ENCODE measurements around the gene PAX7. TPM values are rescaled to one million over a fixed set of nuclear protein-coding genes. Genes with fewer than 3 reads are reported as not detected.

PAX7 gene
- total RNA-seq, 1 experiment from 2014 or later: 0.24 TPM

DNA sequence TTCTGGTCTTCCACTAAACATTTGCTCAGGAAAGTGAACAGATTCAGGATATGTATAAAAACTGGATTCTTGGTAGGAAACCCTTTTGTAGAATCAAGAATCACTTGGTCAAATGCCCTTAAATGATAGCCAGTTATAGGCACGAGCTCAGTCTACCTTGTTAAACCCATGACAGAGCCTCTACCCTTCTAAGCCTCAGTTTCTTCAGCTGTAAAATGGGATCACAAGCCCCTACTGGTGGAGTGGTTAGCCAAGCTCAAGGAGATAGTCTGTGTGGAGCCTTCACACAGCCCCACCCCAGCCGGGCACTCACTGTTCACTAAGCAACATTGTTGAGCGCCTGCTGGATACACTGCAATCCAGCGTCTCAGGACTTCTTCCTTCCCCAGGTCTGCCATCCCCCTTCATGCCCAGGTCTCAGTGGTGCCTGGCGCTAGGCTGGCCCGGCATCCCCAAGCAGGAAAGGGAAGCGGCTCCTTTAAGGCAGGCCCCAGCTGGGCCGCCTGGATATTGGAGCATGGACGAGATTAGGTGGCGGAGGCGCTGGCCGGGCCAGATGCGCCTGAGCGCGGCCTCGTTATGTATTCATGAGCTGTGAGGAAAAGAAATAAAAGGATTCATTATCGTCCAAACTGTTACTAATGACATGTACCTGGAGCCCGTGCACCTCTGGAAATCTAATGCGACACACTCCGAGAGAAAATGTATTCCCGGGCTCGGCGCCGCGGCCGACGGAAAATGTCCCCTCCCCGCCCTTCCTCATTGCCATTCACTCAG is 153.2 kb downstream of the PAX7 start:
- peaks cover 15% of the 10 kb centered on the region for H3K27me3 Mint-ChIP-seq (ENCODE audit: low read depth)
- TF ChIP-seq, protein P1, sequence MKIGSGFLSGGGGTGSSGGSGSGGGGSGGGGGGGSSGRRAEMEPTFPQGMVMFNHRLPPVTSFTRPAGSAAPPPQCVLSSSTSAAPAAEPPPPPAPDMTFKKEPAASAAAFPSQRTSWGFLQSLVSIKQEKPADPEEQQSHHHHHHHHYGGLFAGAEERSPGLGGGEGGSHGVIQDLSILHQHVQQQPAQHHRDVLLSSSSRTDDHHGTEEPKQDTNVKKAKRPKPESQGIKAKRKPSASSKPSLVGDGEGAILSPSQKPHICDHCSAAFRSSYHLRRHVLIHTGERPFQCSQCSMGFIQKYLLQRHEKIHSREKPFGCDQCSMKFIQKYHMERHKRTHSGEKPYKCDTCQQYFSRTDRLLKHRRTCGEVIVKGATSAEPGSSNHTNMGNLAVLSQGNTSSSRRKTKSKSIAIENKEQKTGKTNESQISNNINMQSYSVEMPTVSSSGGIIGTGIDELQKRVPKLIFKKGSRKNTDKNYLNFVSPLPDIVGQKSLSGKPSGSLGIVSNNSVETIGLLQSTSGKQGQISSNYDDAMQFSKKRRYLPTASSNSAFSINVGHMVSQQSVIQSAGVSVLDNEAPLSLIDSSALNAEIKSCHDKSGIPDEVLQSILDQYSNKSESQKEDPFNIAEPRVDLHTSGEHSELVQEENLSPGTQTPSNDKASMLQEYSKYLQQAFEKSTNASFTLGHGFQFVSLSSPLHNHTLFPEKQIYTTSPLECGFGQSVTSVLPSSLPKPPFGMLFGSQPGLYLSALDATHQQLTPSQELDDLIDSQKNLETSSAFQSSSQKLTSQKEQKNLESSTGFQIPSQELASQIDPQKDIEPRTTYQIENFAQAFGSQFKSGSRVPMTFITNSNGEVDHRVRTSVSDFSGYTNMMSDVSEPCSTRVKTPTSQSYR (CRISPR knock-in tag; IDR thresholded peaks at IDR 0.05): no peak
- TF ChIP-seq ELF4 (CRISPR knock-in tag; IDR thresholded peaks at IDR 0.05; ENCODE audit: low read depth) (no peak), ZNF317 (CRISPR knock-in tag; IDR thresholded peaks at IDR 0.05; ENCODE audit: borderline replicate concordance, low read depth) (no peak), GTF2I (CRISPR knock-in tag; conservative IDR thresholded peaks at IDR 0.05) (0 out of 2 replicates have a peak, but pooled peaks have one; percentile 50)
- no peaks in the 10 kb centered on the region; the same call in 1 of the 2 replicates for H3K9me3 Mint-ChIP-seq
- ChIA-PET POLR2A (interaction anchor here (0.9 kb wide), 1 partner anchor 167 kb away, joined by 3 read pairs; no protein-coding TSS in a partner anchor), CTCF (interaction anchor here (0.7 to 3.3 kb wide), 8 partner anchors 11 to 462 kb away, joined by 3 to 30 read pairs (median 5); no protein-coding TSS in a partner anchor)
- H3K27ac Mint-ChIP-seq: no peak overlapping the region
- H3K4me1 Mint-ChIP-seq: peaks cover 35% of the 10 kb centered on the region
- DNase-seq (ENCODE audit: low spot score) (no peak), ATAC-seq (peak; percentile 69)
- H3K4me3 Mint-ChIP-seq: peak overlapping the region; percentile 76
- H3K36me3 Mint-ChIP-seq: no peaks in the 10 kb centered on the region

DNA sequence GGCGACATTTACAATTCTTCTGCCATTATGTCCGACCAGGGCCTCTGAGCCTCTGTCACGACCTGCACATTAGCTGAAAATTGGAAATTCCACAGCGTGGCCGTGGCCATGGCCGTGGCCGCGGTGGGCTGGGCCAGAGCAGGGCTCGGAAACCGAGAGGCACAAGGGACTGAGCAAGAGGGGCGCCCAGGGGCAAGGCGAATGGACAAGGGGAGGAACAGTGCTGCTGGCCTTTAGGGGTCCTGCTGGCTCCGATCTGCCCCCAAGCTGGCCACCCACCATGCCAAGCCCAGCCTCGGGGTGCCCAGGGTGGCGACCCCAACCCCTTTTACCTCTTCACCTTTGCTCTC is 153.8 kb downstream of the PAX7 start:
- POLR2A ChIA-PET: interaction anchor here (0.6 to 0.9 kb wide), 2 partner anchors 10 to 167 kb away, joined by 3 read pairs; no protein-coding TSS in a partner anchor

DNA sequence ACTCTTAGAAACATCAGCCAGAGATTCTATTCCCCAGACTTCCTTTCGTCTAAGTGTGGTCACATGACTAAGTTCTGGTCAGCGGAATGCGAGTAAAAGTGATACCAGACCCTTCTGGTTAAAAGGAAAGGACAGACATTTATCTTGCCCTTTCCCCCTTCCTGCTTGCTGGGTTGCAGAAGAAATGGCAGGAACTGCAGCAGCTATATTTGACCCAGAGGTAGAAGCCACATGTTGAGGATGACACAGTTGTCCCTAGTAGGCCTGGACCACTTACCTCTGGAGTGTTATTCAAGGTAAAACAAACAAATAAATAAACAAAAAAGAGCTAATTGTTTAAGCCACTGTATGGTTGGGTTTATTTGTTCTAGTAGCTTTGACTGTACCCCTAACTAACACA is 155.5 kb downstream of the PAX7 start:
- no peak for ATAC-seq
- CTCF ChIA-PET: interaction anchor here (3.3 kb wide), 1 partner anchor 9 kb away, joined by 30 read pairs; no protein-coding TSS in a partner anchor
- no peaks in the 10 kb centered on the region; the same call in 1 of the 2 replicates for H3K9me3 Mint-ChIP-seq
- no peak overlapping the region for H3K4me3 Mint-ChIP-seq
- H3K36me3 Mint-ChIP-seq: no peaks in the 10 kb centered on the region
- POLR2A ChIA-PET: no interaction called here
- no peak overlapping the region for H3K27ac Mint-ChIP-seq
- no peak for DNase-seq (ENCODE audit: low spot score)
- H3K4me1 Mint-ChIP-seq: peaks cover 33% of the 10 kb centered on the region
- peaks cover 10% of the 10 kb centered on the region for H3K27me3 Mint-ChIP-seq (ENCODE audit: low read depth)
- TF ChIP-seq, protein P2, sequence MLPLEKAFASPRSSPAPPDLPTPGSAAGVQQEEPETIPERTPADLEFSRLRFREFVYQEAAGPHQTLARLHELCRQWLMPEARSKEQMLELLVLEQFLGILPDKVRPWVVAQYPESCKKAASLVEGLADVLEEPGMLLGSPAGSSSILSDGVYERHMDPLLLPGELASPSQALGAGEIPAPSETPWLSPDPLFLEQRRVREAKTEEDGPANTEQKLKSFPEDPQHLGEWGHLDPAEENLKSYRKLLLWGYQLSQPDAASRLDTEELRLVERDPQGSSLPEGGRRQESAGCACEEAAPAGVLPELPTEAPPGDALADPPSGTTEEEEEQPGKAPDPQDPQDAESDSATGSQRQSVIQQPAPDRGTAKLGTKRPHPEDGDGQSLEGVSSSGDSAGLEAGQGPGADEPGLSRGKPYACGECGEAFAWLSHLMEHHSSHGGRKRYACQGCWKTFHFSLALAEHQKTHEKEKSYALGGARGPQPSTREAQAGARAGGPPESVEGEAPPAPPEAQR (CRISPR knock-in tag; IDR thresholded peaks at IDR 0.05): no peak
- TF ChIP-seq CBFB (CRISPR knock-in tag; IDR thresholded peaks at IDR 0.05; ENCODE audit: low read depth): no peak
- TF ChIP-seq, protein P3, sequence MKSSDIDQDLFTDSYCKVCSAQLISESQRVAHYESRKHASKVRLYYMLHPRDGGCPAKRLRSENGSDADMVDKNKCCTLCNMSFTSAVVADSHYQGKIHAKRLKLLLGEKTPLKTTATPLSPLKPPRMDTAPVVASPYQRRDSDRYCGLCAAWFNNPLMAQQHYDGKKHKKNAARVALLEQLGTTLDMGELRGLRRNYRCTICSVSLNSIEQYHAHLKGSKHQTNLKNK (CRISPR knock-in tag; IDR thresholded peaks at IDR 0.05): no peak
- TF ChIP-seq, protein P1 (CRISPR knock-in tag; IDR thresholded peaks at IDR 0.05): no peak
- TF ChIP-seq, protein P4, sequence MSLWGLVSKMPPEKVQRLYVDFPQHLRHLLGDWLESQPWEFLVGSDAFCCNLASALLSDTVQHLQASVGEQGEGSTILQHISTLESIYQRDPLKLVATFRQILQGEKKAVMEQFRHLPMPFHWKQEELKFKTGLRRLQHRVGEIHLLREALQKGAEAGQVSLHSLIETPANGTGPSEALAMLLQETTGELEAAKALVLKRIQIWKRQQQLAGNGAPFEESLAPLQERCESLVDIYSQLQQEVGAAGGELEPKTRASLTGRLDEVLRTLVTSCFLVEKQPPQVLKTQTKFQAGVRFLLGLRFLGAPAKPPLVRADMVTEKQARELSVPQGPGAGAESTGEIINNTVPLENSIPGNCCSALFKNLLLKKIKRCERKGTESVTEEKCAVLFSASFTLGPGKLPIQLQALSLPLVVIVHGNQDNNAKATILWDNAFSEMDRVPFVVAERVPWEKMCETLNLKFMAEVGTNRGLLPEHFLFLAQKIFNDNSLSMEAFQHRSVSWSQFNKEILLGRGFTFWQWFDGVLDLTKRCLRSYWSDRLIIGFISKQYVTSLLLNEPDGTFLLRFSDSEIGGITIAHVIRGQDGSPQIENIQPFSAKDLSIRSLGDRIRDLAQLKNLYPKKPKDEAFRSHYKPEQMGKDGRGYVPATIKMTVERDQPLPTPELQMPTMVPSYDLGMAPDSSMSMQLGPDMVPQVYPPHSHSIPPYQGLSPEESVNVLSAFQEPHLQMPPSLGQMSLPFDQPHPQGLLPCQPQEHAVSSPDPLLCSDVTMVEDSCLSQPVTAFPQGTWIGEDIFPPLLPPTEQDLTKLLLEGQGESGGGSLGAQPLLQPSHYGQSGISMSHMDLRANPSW (CRISPR knock-in tag; conservative IDR thresholded peaks at IDR 0.05; ENCODE audit: low read depth): no peak
- TF ChIP-seq SMAD4 (CRISPR knock-in tag; IDR thresholded peaks at IDR 0.05): no peak
- no peak for TF ChIP-seq MYBL2 (CRISPR knock-in tag; IDR thresholded peaks at IDR 0.05)

More for the DNA sequence above, 153.8 kb downstream of the PAX7 start:
- ATAC-seq: peak; percentile 24
- no peak overlapping the region for H3K27ac Mint-ChIP-seq
- H3K36me3 Mint-ChIP-seq: no peaks in the 10 kb centered on the region
- H3K9me3 Mint-ChIP-seq: no peaks in the 10 kb centered on the region; the same call in 1 of the 2 replicates
- CTCF ChIA-PET: interaction anchor here (0.6 to 3.3 kb wide), 8 partner anchors 10 to 190 kb away, joined by 3 to 30 read pairs (median 4); no protein-coding TSS in a partner anchor
- TF ChIP-seq, protein P5, sequence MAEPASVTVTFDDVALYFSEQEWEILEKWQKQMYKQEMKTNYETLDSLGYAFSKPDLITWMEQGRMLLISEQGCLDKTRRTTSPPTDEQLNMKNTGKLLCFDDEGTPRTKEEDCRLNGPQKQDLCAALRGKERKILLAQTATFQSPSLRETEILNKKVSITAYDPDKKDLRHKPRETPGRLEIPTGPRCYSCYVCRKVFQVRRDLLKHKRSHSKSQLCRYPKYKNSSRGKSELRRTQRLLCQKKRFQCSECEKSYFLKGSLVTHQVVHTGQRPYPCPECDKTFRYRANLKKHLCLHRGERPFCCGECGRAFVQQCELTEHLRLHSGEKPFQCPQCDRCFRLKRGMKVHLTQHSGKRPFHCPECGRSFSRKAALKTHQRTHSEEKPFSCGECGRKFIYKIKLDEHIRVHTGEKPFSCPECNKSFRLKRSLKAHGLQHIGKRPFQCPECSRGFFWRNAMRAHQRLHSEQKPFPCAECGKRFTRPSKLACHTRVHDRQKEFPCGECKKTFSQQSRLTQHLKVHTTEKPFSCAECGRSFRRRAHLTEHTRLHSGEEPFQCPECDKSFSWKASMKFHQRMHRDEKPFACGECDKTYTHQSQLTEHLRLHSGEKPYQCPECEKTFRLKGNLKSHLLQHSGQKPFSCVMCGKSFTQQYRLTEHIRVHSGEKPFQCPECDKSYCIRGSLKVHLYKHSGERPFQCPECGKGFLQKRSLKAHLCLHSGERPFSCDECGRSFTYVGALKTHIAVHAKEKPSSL (CRISPR knock-in tag; conservative IDR thresholded peaks at IDR 0.05): no peak
- TF ChIP-seq ZNF138 (CRISPR knock-in tag; conservative IDR thresholded peaks at IDR 0.05): no peak
- TF ChIP-seq FOXK1 (CRISPR knock-in tag; IDR thresholded peaks at IDR 0.05): no peak
- TF ChIP-seq ZNF317 (CRISPR knock-in tag; IDR thresholded peaks at IDR 0.05; ENCODE audit: borderline replicate concordance, low read depth): no peak
- no peak for TF ChIP-seq EMX1 (CRISPR knock-in tag; IDR thresholded peaks at IDR 0.05)
- no peak for TF ChIP-seq RELA (CRISPR knock-in tag; IDR thresholded peaks at IDR 0.05; ENCODE audit: borderline replicate concordance)
- TF ChIP-seq RORB (CRISPR knock-in tag; IDR thresholded peaks at IDR 0.05): no peak
- TF ChIP-seq TEAD1 (CRISPR knock-in tag; IDR thresholded peaks at IDR 0.05): no peak
- no peak for TF ChIP-seq NFATC4 (CRISPR knock-in tag; IDR thresholded peaks at IDR 0.05)
- TF ChIP-seq FOXP1 (CRISPR knock-in tag; IDR thresholded peaks at IDR 0.05; ENCODE audit: borderline replicate concordance): no peak
- TF ChIP-seq, protein P3 (CRISPR knock-in tag; IDR thresholded peaks at IDR 0.05): no peak
- DNase-seq (ENCODE audit: low spot score): no peak
- H3K4me3 Mint-ChIP-seq: peak overlapping the region; percentile 76
- H3K4me1 Mint-ChIP-seq: peaks cover 35% of the 10 kb centered on the region
- peaks cover 15% of the 10 kb centered on the region for H3K27me3 Mint-ChIP-seq (ENCODE audit: low read depth)
